Fibroblast of upper back skin (primary cell): Measurements from ENCODE around the gene LRRK1.

ENCODE experiments used
- DNase-seq: peaks from one replicate; pipeline ENCODE4 v3.0.0-alpha.2; 2013

Gene LRRK1

DNA sequence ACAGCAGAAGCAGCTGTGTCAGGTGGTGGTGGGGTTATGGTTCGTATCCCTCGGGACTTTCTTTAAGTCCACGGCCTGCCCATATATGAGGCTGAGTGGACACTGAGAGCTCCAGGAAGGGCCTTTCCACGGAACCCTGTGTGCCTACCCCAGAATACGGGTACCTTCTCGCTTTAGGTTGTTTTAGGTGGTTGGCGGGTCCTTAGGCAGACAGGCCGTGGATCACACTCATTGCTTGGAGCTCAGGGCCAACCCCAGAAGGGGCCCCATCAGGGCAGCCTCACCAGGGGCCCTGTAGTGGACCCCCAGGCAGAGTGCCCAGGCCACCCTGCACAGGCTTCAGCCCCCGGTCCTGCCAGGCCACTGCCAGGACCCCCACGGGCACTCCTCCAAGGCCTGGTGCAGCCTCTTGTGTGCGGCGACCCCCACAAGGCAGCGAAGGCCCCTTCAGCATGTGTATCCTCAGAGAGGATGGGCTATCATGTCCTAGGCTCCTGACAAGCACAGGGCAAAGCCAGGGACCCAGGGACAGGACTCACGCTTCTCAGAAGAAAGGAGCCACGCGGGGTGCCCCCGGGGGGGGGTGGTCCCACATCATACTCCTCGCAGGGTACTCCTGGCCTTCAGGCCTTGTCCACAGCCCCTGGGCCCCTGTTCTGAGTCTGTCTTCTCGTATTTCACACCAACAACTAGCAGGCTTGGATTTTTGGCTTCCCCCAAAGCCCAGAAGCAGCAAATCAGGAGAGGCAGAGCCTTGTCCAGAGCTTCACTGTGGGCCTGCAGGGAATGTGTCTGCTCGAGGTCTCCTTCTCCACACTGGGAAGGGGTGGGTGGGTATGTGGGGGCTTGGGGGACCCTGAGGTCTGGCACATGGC lies 93.4 kb downstream of the LRRK1 start:
- no peak for DNase-seq

DNA sequence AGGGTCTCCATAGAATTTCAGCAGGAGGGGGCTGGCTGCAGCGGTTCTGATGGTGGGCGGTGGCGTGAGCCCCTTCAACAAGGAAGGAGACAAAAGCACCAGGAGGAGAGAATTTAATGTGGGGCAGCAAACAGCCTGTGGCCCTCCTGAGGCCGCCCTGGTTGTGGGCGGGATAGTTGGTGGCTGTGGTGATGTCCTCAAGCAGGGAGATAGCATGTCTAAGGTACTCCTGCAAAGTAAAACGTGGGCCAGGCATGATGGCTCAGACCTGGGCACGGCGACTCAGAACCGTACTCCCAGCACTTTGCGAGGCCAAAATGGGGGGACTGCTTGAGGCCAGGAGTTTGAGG lies 94.0 kb downstream of the LRRK1 start:
- DNase-seq, result no peak

DNA sequence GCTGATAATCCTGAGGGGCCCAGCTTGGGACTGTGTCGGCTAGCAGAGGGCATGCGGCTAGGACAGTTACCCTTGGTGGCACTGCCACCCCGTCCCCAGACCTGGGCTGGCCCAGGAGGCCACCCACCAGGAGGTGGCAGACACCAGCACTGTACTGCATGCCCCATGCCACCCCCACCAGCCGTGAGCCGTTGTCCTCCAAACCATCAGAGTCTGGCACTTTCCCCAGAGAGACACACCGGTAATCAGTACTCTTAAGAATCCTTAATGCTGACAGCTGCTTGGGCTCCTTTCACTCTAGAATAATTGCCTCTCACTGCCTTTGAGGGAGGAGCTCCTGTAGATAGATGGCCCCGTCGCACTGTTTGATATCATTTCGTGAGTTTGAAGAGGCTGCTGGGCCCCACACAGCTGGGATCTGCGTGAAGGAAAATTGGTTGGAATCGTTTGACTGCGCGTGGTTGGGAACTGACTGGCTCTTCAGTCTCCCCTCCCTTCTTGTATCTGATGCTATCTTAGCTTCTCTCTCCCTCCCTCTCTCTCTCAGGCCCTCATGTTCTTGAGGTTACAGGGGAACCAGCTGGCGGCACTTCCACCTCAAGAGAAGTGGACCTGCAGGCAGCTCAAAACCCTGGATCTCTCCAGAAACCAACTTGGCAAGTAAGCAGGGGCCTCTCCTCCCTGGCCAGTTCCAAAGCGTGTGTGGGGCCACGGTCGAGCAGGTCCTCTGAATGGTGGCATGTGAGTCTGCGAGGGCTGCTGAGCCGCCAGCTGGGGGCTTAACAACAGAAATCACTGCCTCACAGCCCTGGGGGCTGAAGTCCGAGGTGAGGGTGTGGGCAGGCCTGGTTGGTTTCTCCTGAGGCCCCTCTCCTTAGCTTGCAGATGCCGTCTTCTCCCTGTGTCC lies 94.9 kb downstream of the LRRK1 start:
- no peak for DNase-seq

DNA sequence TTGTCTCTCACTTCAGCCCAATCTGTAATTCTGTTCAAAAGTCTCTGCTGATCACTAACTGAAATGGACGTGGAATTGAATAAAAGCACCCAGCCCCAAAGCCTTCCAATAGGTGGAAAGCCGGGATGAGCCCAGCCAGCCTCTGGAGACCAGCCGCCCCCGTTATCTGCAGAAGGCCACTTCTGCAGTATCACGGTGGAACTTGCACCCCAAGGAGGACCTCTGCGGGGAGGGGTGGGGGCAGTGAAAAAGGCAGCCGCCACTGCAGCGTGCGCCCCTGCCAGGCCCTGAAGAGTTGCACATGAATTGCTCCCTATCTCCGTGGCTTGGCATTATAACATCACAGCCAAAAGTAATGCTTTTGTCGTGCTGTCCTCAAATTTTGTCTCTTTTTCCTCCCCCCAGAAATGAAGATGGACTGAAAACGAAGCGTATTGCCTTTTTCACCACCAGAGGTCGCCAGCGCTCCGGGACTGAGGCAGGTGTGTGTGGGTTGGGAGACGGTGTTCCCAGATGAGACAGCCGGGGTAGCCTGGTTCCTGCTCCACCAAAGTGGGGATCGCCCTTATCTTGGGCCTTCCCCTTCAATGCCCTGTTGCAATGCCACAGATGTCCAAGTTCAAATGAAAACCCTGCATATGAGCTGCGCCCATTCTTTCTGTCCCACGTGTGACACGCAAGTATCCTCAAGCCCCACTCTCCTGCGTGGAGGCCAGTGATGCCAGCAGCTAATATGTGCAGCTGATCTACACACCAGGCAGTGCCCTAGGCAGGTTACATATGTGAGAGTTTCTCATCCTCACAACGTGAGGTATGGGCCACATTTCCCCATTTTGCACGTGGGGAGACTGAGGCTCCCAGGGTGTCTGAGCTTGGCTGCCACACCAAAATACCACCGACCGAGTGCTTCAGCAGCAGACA lies 96.0 kb downstream of the LRRK1 start:
- peak; percentile 63 for DNase-seq

GRCh38 chr15:101016581-101016980 lies 97.4 kb downstream of the LRRK1 start:
- no peak for DNase-seq

DNA sequence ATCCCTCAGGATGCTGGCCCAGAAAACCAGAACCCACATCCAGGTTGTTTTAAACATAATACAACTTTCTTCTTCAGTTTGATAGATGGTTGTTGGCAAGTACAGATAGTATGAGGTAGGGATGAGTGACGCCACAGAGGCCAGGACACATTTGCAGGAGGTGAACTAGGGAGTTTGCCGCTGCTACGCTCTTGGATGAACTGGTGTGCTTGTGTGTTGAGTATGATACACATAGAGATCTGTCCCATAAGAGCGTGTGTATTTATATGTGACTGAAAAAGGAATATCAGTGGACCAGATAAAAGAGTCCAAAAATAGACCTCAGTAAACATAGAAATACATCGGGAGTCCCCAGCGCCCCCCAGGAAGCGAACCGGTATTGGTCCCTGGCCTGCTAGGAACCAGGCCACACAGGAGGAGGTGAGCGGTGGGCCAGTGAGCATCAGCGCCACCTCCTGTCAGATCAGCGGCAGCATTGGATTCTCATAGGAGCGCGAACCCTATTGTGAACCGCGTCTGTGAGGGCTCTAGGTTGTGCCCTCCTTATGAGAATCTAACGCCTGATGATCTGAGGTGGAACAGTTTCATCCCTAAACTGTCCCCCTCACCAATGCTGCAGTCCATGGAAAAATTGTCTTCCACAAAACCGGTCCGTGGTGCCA lies 98.1 kb downstream of the LRRK1 start:
- DNase-seq, result no peak

- DNase-seq, result no peak
Measured at GRCh38 chr15:101018016-101018415, 98.9 kb downstream of the LRRK1 start.

GRCh38 chr15:101018450-101018849 lies 99.3 kb downstream of the LRRK1 start:
- DNase-seq, result no peak

DNA sequence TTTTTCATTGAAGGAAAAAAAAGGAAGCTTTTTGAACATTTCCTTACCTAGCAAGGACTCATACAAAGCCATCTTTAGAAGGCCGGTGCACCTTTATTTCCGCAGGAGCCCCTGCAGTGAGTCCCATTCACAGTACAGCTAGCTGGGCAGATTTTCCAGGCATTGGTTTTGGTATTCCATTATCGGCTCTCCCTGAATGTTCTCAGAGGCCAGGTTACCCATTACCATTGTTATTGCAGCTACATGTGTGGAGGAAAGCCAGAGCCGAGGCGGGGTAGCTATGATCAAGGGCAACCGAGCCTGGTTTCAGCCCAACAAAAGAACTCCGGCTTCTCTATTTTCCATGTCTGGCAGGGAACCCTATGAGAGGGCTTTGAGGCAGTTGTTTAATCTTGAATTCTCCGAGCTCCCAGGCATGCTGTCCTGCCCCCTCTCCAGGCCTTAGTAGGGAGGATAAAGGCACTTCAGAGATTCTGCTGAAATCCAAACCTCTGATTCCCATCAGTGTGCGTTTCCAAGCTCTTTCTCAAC lies 100.3 kb downstream of the LRRK1 start:
- DNase-seq, result no peak

DNA sequence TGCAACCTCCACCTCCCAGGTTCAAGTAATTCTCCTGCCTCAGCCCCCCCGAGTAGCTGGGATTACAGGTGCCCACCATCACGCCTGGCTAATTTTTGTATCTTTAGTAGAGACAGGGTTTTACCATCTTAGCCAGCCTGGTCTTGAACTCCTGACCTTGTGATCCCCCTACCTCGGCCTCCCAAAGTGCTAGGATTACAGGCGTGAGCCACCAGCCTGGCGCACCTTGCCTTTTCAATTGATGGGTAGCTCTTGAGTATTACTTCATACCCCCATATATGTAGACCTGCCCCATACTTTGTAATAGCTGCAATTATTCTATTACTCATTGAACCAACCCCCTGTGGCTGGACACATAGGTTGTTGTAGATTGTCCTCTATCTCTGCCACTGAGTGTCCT lies 101.3 kb downstream of the LRRK1 start:
- DNase-seq, result no peak

DNA sequence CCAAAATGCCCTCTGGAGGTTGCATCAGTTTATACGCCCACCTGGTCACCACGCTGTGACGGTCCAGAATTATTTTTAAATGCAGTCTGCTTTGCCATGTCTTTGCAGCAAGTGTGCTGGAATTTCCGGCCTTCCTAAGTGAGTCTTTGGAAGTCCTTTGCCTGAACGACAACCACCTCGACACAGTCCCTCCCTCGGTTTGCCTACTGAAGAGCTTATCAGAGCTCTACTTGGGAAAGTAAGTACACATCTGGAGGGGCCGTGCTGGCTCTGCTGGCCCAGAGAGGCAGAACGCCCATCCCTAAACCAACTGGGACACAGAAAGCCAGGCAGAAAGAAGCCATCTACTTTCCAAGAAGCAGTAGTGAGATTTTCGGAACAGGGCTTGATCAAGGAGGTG lies 101.8 kb downstream of the LRRK1 start:
- DNase-seq, result no peak

- DNase-seq, result no peak
Measured at GRCh38 chr15:101022306-101022705, 103.1 kb downstream of the LRRK1 start.

- DNase-seq, result no peak
Measured at GRCh38 chr15:101022876-101023275, 103.7 kb downstream of the LRRK1 start.

DNA sequence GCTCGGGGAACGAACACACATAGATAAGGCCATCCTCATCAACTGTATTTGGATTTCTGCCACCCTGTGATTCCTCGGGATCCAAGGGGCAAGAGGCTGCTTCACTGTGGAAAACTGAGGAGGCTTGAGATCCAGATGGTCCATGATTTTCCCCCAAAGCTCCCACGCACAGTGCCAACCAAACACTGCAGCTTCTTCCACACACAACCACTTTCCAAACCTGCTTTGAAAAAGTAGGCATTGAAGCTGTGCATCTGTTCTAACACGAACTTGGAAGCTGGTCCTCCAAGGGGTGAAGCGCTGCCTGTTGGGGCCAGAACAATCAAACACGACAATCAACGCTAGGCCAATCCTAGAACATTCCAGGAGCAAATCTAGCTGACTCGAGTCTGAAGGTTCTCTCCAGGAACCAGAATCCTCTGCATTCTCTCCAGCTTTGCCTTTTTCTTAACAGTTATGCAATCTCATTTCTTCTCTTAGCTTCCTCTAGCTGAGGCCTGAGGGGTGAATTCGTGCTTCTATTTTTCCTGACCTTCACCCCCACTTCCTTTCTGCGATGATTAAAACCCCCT lies 104.4 kb downstream of the LRRK1 start:
- no peak for DNase-seq

DNA sequence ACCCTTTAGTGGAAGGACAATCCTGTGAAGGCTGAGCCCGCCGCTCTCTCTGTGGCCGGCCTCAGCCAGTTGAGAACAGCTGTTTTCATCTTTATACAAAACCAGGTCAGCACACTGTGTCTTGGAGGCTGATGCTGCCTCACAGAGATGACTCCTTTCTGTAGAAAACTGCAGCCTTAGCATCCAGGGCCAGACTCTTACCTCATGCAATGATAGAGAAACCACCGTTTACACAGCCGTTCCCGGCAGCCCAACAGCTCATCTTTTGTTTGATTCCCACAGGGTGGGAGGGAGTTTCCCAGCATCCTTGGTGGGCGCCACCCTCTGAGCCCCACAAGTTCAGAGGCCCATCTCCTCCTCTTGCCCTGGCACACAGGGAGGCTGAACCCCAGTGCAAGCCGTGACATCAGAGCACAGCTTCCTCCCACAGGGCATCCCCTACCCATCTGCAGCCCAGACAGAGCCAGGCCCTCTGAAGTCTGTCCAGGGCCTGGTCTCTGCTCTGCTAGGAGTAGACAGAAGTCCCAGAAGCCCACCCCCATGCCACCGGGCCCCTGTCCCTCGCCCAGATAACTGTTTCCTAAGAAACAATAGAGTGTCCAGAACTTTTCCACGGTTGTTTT lies 105.0 kb downstream of the LRRK1 start:
- DNase-seq, result peak; percentile 55

DNA sequence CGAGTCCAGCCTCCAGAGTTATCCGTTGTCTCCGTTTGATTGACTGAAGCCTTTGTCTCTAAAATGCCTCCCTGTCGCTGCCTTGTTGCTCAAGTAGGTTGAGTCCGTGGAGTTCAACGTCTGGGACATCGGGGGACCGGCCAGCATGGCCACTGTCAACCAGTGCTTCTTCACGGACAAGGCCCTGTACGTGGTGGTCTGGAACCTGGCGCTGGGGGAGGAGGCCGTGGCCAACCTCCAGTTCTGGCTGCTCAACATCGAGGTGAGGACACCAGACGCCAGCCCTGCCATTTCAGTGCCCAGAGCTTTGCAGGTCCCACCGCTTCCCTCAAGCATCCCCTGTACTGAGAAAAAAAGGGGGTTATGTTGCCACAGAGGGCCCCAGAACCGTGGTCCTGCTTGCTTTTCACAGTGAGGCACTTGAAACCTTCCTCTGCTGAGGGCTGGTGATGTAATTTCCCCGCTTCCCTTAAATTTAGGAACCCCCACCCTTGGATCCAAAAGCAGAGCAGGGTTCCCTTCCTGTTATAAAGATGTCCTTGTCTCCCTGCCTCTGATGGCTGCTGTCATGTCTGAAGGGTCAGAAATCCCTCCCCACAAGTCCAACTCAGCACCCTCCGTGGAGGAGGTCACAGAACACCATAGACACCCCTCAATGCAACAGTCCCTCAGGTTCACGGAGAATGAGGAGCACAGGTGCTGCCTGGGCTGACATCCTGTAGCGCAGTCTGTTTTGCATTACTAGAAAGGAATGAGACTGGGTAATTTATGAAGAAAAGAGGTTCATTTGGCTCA lies 105.7 kb downstream of the LRRK1 start:
- no peak for DNase-seq

GRCh38 chr15:101025501-101025885 lies 106.3 kb downstream of the LRRK1 start:
- no peak for DNase-seq

DNA sequence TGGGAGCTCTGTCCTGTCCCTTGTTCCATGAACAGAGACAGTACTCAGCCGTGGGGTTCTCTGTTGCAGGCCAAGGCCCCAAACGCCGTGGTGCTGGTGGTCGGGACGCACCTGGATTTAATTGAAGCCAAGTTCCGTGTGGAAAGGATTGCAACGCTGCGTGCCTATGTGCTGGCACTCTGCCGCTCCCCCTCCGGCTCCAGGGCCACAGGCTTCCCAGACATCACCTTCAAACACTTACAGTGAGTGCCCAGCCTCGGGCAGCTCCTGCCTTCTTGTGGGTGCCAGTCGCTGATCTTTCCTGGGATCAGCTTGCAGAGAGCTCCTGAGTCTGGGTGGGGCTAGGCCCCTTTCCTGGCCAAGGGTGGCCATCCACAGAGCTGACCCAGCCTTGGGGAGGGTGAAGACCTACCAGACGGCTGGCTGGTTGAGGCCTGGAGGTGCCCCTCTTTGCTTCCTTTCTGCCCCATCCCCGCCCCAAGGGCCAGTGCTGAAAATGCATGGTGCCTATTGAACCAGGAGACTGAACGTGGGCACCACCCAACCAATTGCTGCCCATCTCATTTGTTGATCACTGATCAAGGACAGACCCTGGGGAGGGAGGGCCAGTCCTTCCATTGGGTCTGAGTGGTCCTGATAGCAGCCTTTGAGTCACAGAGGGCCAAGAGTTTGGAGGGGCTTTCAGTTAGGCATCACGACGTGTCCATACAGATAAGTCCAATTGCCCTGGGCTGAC lies 106.9 kb downstream of the LRRK1 start:
- DNase-seq, result no peak

GRCh38 chr15:101026656-101027272 lies 107.6 kb downstream of the LRRK1 start:
- DNase-seq, result no peak
